NCI-H2196 treated with DMSO at 0.1 percent for 48 hours (cell line): Measurements from ENCODE around the gene YIF1B.
"Not testable (repeated sequence)": the region's sequence is repeated elsewhere in the genome, so short reads cannot be mapped to it uniquely, and the experiment has no call there.

Experiments used
- DNase-seq: peaks from one replicate; lab custom pipeline; 2025; ENCODE audit not compliant: unreplicated experiment; lab: John Stamatoyannopoulos, UW

YIF1B gene

DNA sequence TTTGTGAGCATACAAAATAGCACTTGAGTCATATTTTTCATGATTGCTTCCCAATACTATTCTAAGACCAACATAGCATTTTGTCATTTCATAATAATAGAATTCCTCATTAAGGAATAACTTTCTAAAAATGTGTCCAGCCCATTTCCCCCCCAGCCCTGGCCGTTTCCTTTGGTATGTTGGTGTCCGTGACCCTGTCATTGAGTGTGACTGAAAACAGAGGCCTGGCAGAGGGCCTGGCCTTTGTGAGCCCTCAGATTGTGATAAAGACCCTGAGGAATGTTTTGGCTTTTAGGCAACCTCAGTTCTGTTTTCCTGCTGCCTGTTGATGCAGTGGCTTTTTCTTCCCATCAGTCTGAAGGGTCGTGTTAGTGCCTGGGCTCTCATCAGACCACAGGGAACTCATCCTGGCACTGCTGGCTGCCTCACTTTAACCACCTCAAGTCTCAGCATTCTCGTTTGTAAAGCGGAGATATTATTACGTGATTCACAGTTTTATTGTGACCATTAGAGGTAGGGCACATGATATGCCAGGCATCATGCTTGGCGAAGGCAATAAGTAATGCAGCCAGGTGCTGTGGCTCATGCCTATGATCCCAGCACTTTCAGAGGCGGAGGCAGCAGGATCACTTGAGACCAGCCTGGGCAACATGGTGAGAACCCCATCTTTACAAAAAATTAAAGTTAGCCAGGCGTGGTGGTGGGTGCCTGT, 37.6 kb downstream of the YIF1B start:
- no peak for DNase-seq

DNA sequence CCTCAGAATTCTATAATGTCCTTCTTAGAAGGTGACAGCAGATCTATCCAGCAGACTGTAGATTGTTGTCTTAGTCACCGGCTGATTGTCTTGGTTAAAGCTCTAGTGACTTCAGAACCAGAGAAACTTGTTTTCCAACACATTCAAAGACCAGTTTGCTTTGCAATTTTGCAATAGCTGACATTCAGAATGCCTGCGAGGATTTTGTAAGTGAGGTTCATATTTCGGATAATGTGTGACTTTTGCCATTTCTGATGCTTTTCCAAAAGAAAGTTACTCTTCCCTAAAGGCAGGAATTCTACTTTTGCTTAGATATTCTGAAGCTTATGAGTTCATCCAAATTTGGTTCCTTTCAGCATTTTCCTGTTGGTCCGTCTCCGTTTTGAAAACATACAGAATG, 38.2 kb downstream of the YIF1B start:
- no peak for DNase-seq

DNA sequence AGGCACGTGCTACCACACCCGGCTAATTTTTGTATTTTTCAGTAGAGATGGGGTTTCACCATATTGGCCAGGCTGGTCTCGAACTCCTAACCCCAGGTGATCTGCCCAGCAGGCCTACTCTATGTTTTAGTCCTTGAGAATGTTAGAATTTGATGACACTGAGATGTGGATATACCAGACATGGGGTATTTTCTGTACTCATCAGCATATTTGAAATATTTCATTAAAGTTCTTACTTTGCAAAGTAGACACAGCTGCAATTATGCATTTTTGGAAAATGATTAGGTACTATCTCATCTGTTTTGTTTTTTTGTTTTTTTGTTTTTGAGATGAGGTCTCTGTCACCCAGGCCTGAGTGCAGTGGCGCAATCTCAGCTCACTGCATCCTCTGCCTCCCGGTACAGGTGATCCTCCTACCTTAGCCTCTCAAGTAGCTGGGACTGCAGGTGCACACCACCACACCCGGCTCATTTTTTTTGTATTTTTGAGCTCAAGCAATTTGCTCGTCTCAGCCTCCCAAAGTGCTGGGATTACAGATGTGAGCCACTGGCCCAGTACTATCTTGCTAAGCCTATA, 38.7 kb downstream of the YIF1B start:
- no peak for DNase-seq

DNA sequence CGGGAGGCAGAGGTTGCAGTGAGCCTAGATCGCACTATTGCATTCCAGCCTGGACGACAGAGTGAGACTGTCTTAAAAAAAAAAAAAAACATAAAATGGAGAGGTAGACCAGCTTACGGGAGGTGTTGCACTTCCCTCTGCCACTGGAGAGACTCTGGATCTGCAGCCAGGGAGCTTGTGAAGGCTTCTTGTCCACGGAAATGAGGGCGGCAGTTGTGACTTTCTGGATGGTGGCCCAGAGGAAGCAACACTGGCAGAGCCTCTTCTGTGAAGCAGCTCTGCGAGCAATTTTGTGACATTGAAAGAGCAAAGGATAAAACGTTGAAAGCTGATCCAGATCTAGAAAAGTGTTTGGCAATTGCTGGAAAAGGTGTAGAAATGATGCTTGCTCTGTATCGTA, 41.0 kb downstream of the YIF1B start:
- peak; percentile 48 for DNase-seq

DNA sequence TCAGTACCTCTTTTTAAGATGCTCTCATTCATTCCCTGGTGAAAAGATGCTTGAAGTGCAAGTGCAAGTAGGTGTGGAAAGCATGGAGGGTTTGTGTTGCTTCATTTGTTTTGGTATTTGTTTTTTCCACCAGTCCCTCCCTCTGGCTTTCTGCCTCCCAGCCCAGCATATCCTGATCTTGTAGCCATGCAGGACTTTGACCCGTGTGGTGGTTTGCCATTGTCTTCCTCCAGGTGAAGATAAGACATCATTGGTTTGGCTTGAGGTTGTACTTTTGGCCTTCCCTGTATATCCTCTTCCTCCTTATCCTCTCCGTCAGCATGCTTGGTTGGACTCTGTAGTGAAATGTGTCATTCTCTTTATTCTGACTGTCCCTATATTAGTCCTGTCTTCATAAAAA, 42.2 kb downstream of the YIF1B start:
- no peak for DNase-seq

DNA sequence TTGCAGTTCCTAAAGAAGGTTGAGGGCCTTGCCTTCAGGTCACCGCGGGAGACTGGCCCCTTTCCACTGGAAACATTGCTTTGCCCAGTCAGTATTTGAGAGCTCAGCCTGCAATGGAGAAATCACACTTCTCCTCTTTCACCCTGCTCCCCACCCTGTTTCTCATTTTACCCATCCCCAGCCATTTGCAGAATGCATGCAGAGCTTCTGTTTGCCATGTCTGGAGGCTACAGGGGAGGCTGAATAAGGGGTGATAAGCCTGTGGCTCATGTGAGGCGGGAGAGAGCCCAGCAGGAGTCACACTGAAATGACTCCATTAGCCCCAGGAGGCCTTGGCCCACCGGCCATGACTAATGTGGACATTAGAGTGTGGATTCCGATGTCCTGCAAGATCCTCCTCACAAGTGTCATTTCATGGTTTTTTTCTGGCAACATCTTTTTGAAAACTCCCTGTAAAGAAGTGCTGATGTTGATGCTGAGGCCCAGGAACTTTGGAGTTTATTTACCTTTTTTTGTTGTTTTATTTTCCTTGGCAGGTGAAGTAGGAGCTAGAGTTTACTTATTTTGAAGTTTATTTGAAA, 45.1 kb downstream of the YIF1B start:
- no peak for DNase-seq

DNA sequence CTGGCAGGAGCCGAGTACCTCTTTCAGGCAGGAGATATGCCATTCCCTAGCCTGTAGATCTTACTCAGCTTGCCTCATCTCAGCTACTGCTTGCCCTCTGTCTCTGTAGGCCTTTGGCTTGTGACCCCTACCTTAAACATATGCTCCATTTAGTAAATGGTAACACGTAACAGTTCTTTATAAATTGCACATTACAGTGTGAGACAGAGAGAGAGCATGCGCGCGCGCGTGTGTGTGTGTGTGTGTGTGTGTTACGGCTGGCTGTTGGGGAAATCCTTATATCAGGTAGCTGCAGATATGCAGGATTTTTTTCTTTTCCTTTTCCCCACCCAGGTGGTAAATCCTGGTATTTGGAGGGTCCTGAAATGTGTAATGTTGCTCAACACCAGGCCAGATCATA, 47.2 kb downstream of the YIF1B start:
- no peak for DNase-seq

DNA sequence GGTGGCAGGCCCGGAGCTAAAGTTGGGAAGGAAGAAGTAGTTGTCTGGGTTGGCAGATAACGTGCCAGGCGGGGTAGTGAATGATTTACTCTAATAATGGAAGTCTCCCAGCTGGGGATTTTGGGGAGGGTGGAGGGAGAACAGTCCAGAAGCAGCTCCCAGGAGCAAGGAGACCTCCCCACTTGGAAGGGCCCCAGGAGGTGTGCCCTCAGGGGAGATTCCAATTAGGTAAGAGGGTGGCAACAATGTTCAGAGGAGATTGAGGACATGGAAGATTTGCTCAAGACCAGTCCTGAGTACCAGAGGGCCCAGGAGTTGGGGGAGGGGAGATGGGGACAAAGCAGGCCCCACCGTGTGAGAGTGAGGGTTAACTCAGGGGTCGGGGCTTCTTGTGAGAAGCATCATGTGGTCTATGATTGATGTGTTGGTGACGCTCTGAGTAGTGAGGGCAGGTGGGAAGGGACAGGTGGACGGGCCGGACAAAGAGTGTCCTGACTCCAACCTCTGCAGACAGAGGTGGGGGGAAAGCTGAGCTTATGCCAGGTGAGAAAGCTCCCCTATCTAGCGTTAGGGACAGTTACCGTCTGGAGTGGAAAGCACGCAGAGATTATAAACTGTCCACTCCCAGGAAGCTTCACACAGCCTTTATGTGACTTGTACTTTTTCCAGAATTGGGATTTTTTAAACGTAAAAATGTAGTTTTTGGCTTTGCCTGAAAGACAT, 47.8 kb downstream of the YIF1B start:
- DNase-seq: no peak

DNA sequence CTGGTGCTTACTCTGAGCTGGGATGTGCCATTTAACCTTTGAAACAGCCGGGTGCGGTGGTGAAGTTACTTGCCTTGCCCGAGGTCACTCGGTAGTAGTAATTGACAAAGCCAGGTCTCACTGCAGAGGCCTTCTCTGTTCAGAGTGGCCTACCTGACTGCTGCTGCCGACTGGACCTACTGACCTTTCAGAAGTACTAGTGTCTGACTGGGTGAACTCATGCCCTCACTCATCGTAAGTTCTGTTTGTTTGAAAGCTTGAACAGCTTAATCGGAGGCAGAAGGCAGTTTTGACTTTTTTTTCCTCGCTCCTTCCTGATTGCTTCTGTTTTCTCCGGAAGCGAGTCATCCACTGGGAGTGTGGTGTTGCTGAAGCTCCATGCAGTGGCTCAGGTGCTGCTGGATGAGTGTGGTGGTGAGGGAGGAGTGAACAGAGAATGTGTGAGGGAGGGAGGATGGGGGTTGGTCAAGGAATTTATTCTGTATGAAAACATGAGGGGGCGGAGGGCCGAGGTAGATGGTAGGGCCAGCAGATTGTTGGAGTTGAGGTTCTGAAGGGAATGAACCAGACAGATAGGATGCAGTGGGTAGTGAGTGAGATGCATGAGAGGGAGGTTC, 48.7 kb downstream of the YIF1B start:
- no peak for DNase-seq

DNA sequence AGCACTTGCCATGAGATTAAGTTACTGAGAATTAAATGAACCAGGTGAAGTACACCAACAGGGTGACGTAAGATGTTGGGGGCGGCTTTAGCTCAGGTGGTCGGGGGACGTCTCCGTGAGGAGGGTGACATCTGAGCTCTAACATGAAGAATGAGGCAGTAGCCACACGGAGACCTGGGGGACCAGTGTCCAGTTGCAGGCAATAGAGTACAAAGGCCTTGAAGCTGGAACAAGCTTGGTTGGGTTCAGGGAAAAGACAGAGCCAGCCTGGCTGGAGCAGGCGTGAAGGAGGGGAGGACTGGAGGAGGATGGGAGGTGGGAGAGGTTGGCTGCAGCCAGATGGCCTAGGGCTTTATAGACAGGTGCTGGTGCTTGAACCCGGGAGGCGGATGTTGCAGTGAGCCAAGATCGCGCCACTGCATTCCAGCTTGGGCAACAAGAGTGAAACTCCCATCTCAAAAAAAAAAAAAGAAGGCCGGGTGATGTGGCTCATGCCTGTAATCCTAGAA, 49.8 kb downstream of the YIF1B start:
- DNase-seq: peak; percentile 73

DNA sequence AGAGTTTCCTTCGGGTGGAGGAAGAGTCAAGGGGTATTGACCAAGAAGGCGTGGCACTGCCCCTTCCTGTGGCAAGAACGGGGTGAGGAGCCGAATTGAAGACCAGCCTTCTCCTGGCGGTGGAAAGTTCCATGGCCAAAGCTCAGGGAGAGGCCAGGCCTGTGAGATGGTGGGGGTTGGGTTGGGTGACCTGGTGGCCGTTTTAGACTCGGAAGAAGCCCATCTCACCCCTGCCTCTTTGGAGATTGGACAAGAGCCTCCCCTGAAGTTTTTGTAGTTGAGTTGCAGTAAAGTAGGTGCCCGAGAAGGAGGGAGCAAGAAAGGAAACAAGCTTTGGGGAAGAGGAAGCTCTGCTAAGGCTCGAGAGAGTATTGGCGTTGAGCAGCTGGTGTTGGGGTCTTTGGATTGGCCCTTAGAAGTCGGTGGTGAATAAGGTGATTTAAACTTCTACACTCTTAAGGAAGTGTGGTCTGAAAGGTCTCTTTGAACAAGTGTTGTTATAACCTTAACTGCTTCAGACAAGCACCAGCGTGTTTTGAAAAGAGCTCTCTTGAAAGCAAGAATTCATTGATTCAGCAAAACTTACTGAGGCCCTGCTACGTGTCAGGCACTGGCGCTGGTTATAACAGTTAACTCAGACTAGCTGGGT, 50.4 kb downstream of the YIF1B start:
- DNase-seq: no peak

DNA sequence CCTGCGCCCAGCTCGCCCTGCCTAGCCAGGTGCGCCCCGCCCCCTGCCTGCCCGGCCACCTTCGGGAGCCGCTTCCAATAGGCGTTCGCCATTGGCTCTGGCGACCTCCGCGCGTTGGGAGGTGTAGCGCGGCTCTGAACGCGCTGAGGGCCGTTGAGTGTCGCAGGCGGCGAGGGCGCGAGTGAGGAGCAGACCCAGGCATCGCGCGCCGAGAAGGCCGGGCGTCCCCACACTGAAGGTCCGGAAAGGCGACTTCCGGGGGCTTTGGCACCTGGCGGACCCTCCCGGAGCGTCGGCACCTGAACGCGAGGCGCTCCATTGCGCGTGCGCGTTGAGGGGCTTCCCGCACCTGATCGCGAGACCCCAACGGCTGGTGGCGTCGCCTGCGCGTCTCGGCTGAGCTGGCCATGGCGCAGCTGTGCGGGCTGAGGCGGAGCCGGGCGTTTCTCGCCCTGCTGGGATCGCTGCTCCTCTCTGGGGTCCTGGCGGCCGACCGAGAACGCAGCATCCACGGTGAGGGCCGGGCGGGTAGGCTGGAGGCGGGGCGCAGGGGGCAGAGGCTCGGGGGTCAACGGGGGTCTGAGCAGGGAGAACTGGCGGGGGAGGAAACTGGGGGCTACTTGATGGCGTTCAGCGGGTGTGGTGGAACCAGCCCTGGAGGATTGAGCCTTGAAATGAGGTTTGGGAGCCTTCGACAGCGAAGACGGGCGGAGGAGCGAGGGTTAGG, 51.1 kb downstream of the YIF1B start, which contains the start of gene SPINT2:
Gene SPINT2 (plus strand): TSS at position 88 of the 727 bp plus-strand sequence. CDS start 320 bp downstream, at position 408.
- no peak for DNase-seq

DNA sequence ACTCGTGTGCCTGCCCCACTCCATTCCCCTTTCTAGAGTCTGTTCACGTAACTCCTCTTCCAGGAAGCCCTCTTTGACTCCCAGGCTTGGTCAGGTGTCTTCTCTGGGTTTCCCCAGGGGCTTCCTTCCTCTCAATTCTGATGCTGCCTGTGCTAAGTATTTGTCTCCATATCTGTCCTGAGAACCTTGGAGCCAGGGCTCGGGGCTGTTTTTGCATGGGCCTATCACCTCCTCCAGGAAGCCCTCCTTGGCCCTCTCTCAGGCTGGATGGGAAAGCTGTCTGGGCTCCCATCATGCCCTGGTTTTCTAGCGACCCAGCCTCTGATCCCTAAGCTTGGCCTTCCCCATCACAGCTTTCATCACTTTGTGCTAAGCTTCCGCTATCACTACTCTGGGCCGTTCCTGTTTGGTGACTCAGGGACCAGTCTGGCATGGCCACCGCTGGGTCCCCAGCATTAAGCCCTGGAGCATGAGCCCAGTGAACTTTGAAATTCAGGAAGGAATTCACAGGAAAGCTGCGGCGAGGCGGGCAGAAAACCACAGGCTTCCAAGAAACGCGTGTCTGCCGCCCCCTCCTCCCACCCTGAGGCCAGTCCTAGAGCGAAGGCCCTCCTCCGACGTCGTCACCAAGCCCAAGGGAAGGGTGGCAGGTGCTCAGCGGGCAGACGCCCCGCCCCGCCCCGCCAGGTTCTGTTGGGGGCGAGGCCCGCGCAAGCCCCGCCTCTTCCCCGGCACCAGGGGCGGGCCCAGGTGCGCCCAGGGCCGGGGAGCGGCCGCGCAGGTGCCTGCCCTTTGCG, 51.9 kb downstream of the YIF1B start:
- peak; percentile 95 for DNase-seq

DNA sequence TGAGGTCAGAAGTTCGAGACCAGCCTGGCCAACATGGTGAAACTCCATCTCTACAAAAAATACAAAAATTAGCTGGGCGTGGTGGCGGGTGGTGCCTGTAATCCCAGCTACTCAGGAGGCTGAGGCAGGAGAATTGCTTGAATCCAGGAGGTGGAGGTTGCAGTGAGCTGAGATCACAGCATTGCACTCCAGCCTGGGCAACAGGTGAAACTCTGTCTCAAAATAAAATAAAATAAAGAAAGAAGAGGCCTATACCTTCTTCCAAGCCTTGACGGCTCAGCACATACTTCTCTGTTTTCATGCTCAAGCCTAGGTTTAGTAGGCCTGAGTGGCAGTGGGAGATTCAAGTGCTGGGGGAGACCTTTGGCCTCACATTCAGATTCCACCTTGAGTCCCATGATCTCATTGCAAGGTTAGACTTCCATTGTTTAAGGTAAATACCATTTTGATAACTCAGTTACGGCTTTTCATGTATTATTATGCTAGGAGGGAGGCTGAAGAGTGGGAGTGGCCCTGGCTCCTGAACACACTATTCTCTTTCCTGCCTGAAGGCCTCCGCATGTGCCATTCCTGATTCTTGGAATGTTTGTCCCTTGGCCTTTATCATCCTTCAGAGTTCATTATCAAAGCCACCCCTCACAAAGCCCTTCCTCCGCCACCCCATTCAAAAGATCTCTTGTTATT, 53.0 kb downstream of the YIF1B start:
- DNase-seq: no peak

DNA sequence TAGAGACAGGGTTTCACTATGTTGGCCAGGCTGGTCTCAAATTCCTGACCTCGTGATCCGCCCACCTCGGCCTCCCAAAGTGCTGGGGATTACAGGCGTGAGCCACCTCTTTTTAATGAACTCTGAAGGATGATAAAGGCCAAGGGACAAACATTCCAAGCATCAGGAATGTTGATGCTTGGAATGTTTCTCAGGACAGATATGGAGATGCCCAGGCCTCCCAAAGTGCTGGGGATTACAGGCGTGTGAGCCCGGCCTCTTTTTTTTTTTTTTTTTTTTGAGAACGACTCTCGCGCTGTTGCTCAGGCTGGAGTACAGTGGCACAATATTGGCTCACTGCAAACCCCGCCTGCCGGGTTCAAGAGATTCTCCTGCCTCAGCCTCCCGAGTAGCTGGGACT, 53.8 kb downstream of the YIF1B start:
- not testable (repeated sequence) for DNase-seq

DNA sequence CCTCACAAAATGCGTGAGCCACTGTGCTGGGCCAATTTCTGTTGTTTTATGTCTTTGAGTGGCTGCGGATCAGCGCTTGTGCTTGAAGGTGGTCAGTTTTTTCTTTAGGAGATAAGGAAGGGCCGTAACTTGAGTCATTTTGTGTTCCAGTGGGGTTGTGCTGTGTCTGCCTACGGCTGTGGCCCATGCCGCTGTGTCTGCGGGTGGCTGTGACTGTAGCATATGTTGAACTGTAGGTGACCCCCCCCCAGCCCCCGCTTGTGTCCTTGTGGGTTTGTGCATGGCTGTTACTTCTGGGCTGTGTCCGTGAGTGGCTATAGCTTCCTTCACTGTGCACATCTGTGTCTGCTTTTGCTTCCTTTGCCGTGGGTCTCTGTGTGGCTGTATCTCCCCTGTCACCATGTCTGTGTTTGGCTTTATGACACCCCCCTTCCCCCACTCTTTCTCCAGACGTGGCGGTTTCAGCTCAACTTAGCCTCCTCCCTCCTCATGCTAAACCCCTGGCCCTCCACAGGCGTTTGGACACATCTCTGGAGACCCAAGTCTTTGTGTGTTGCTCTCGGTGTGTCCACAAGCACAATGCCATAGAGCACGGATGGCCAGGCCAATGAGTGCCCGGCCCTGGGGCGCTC, 60.2 kb downstream of the YIF1B start:
- no peak for DNase-seq

DNA sequence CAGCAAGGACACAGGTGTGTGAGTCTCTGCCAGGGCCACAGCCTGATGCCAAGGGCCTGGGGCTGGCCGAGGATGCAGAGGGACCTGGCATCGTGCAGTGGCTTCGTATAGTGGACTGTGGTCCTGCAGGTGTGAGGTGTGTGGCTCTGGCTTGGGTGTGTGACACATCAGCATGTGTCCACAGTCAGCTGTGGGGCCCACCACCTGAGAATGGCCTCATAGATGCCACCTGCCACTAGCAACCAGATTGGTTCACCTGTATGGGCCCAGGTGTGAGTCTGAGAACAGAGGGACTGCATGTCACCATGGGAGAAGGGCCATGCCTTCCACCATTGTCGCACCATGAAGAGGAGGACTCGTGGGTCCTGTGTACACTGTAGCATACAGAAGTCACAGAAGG, 62.0 kb downstream of the YIF1B start:
- DNase-seq: no peak
